CD4-positive, alpha-beta memory T cell (primary cell): ENCODE data around the gene RABGAP1L. TPM values are rescaled to one million over a fixed set of nuclear protein-coding genes. Genes with fewer than 3 reads are reported as not detected.
A peak's percentile ranks its signal among the peaks of the same experiment; 100 is the strongest.

Experiments
- CTCF ChIA-PET: fragments of 350-600 bp; sonication (Branson Sonifier 250); formaldehyde crosslinking; loops from one replicate; lab custom pipeline; 2021; ENCODE audit warnings: inconsistent platforms; ENCODE audit not compliant: partially characterized antibody; lab: Charles Lee
- POLR2A ChIA-PET: fragments of 350-600 bp; sonication (Branson Sonifier 250); formaldehyde crosslinking; loops from one replicate; lab custom pipeline; 2021; ENCODE audit not compliant: partially characterized antibody; lab: Charles Lee
- DNase-seq, 5 donors: peaks; one replicate each; pipeline versions ENCODE4 v3.0.0 to v3.0.0-alpha.2; 2020 to 2022; ENCODE audit warnings: mixed read lengths in 1 of 5
- H3K27ac ChIP-seq: one replicate; pipeline ENCODE4 v1.7.0; 2013; ENCODE audit warnings: low read depth, low read length
- H3K27me3 ChIP-seq: 2 replicates; pipeline ENCODE4 v1.7.0; 2013; ENCODE audit warnings: mild to moderate bottlenecking, low read length, moderate library complexity; ENCODE audit not compliant: insufficient read depth
- H3K36me3 ChIP-seq: 2 replicates; pipeline ENCODE4 v1.7.0; 2013; ENCODE audit warnings: mild to moderate bottlenecking, low read length, moderate library complexity; ENCODE audit not compliant: insufficient read depth
- H3K4me1 ChIP-seq: 2 replicates; pipeline ENCODE4 v1.7.0; 2013; ENCODE audit warnings: mild to moderate bottlenecking, low read length, moderate library complexity; ENCODE audit not compliant: insufficient read depth
- H3K4me3 ChIP-seq, 2 donors: one replicate each; pipeline ENCODE4 v1.7.0; 2013; ENCODE audit warnings: low read length in 2 of 2, mild to moderate bottlenecking in 1 of 2
- H3K9me3 ChIP-seq, 2 donors: one replicate each; pipeline ENCODE4 v1.7.0; 2013; ENCODE audit warnings: low read length in 2 of 2, control low read depth in 1 of 2; ENCODE audit not compliant: control insufficient read depth in 1 of 2
- H3K27ac Mint-ChIP-seq, 7 donors: one replicate each; pipeline ENCODE4 v1.8.0; 2020 to 2021; ENCODE audit warnings: mixed read lengths in 7 of 7, mild to moderate bottlenecking in 6 of 7, inconsistent platforms in 3 of 7, moderate library complexity in 3 of 7
- H3K27me3 Mint-ChIP-seq, 2 donors: one replicate each; pipeline ENCODE4 v1.8.0; 2020 to 2021; ENCODE audit warnings: mixed read lengths in 2 of 2
- H3K36me3 Mint-ChIP-seq, 2 donors: one replicate each; pipeline ENCODE4 v1.8.0; 2020 to 2021; ENCODE audit warnings: mixed read lengths in 2 of 2, inconsistent platforms in 1 of 2, mild to moderate bottlenecking in 1 of 2
- H3K4me1 Mint-ChIP-seq, 4 donors: one replicate each; pipeline ENCODE4 v1.8.0; 2020 to 2021; ENCODE audit warnings: mixed read lengths in 4 of 4, mild to moderate bottlenecking in 1 of 4
- H3K4me3 Mint-ChIP-seq, 8 donors: one replicate each; pipeline ENCODE4 v1.8.0; 2020 to 2021; ENCODE audit warnings: mixed read lengths in 8 of 8, mild to moderate bottlenecking in 7 of 8, moderate library complexity in 6 of 8, inconsistent platforms in 3 of 8
- H3K9me3 Mint-ChIP-seq, 8 donors: one replicate each; pipeline ENCODE4 v1.8.0; 2020 to 2021; ENCODE audit warnings: mixed read lengths in 8 of 8, mild to moderate bottlenecking in 5 of 8, inconsistent platforms in 3 of 8, moderate library complexity in 1 of 8
- intact Hi-C: fragments of 100-400 bp; cut with micrococcal nuclease; formaldehyde crosslinking; loops from one replicate; pipeline ENCODE4 v1.15.1; 2023
- polyA plus RNA-seq, 2 donors: library from polyadenylated mRNA; unstranded; fragments of 300-500 nt; fragmentation: Illumina TruSeq; gene quantifications; one replicate each; pipeline ENCODE4 v1.2.3, GENCODE V29; 2021
- total RNA-seq, 2 experiments: library from RNA; stranded (reverse); gene quantifications; one replicate each; pipeline ENCODE4 v1.2.3, GENCODE V29; 2021

RABGAP1L gene
- total and polyA plus RNA-seq, 4 experiments from 2014 or later = 75.7 to 114 (median 96.8) TPM

- H3K27ac Mint-ChIP-seq = peak overlapping the region in 2 of 7 donors; percentile 6 to 59
- no peaks in the 10 kb centered on the region for H3K36me3 Mint-ChIP-seq
Observed at GRCh38 chr1:174791863-174792262, 632.5 kb downstream of the RABGAP1L start.

GRCh38 chr1:174794861-174795260 lies 635.5 kb downstream of the RABGAP1L start:
- Histone ChIP-seq H3K36me3 (no peaks in the 10 kb centered on the region), H3K27me3 (no peaks in the 10 kb centered on the region), H3K4me3 (no peak overlapping the region), H3K9me3 (no peaks in the 10 kb centered on the region), H3K4me1 (peaks cover 5% of the 10 kb centered on the region), H3K27ac (no peak overlapping the region)
- intact Hi-C loops = no loop called here
- DNase-seq = no peak
- CTCF ChIA-PET = no interaction called here
- Mint-ChIP-seq H3K9me3 (no peaks in the 10 kb centered on the region), H3K27me3 (no peaks in the 10 kb centered on the region), H3K36me3 (no peaks in the 10 kb centered on the region), H3K4me1 (peaks cover 0 to 8% (median 6%) of the 10 kb centered on the region in 4 donors), H3K27ac (peak overlapping the region in 2 of 7 donors; percentile 2 to 55), H3K4me3 (no peak overlapping the region)
- POLR2A ChIA-PET = interaction anchor here (1.0 kb wide), 1 partner anchor 91 kb away, joined by 3 read pairs; no protein-coding TSS in a partner anchor

More at GRCh38 chr1:174791863-174792262, 632.5 kb downstream of the RABGAP1L start:
- no peak for DNase-seq
- intact Hi-C loops = no loop called here
- Mint-ChIP-seq H3K27me3 (no peaks in the 10 kb centered on the region), H3K9me3 (no peaks in the 10 kb centered on the region), H3K4me3 (no peak overlapping the region), H3K4me1 (peaks cover 5 to 6% (median 5%) of the 10 kb centered on the region in 4 donors)
- ChIA-PET CTCF (interaction anchor here (0.6 kb wide), 1 partner anchor 49 kb away, joined by 3 read pairs; no protein-coding TSS in a partner anchor), POLR2A (no interaction called here)
- H3K9me3 ChIP-seq = no peaks in the 10 kb centered on the region
- H3K4me3 ChIP-seq = no peak overlapping the region
- no peaks in the 10 kb centered on the region for H3K4me1 ChIP-seq
- H3K36me3 ChIP-seq = no peaks in the 10 kb centered on the region
- no peak overlapping the region for H3K27ac ChIP-seq
- H3K27me3 ChIP-seq = no peaks in the 10 kb centered on the region

- no peaks in the 10 kb centered on the region for H3K9me3 Mint-ChIP-seq
- peaks cover 11% of the 10 kb centered on the region for H3K4me1 ChIP-seq
- CTCF ChIA-PET = interaction anchor here (1.4 kb wide), 1 partner anchor 203 kb away, joined by 4 read pairs; no protein-coding TSS in a partner anchor
- H3K27me3 Mint-ChIP-seq = no peaks in the 10 kb centered on the region
- no peak for DNase-seq
- H3K36me3 Mint-ChIP-seq = no peaks in the 10 kb centered on the region
- H3K4me3 Mint-ChIP-seq = no peak overlapping the region
- intact Hi-C loops = no loop called here
- no peaks in the 10 kb centered on the region for H3K9me3 ChIP-seq
- peak overlapping the region in 3 of 7 donors; percentile 18 to 34 (median 30) for H3K27ac Mint-ChIP-seq
- H3K27me3 ChIP-seq = no peaks in the 10 kb centered on the region
- no peak overlapping the region for H3K4me3 ChIP-seq
- no peaks in the 10 kb centered on the region for H3K36me3 ChIP-seq
- peaks cover 0 to 8% (median 6%) of the 10 kb centered on the region in 4 donors for H3K4me1 Mint-ChIP-seq
- POLR2A ChIA-PET = interaction anchor here (1.0 kb wide), 1 partner anchor 90 kb away, joined by 3 read pairs; no protein-coding TSS in a partner anchor
- no peak overlapping the region for H3K27ac ChIP-seq
Observed at GRCh38 chr1:174795806-174796205, 636.5 kb downstream of the RABGAP1L start.

GRCh38 chr1:174797398-174797797 lies 638.1 kb downstream of the RABGAP1L start:
- peaks cover 24% of the 10 kb centered on the region for H3K4me1 ChIP-seq
- Mint-ChIP-seq H3K27me3 (no peaks in the 10 kb centered on the region), H3K9me3 (no peaks in the 10 kb centered on the region), H3K27ac (peak overlapping the region in 2 of 7 donors; percentile 25 to 55), H3K4me1 (peaks cover 0 to 7% (median 6%) of the 10 kb centered on the region in 4 donors), H3K4me3 (no peak overlapping the region), H3K36me3 (no peaks in the 10 kb centered on the region)
- H3K36me3 ChIP-seq = no peaks in the 10 kb centered on the region
- ChIA-PET CTCF (interaction anchor here (0.7 to 1.2 kb wide), 2 partner anchors 9 to 195 kb away, joined by 3 read pairs; no protein-coding TSS in a partner anchor), POLR2A (interaction anchor here (1.0 to 5.5 kb wide), 2 partner anchors 182 to 202 kb away, joined by 3 to 112 read pairs; partner anchors contain the start of gene CACYBP)
- no peaks in the 10 kb centered on the region for H3K9me3 ChIP-seq
- DNase-seq = no peak
- intact Hi-C loops = no loop called here
- H3K27ac ChIP-seq = no peak overlapping the region
- no peak overlapping the region for H3K4me3 ChIP-seq
- no peaks in the 10 kb centered on the region for H3K27me3 ChIP-seq

- Mint-ChIP-seq H3K27me3 (no peaks in the 10 kb centered on the region), H3K4me3 (no peak overlapping the region)
- H3K4me3 ChIP-seq = peak overlapping the region; percentile 54 to 73
Observed at GRCh38 chr1:174799136-174799479, 639.8 kb downstream of the RABGAP1L start.

GRCh38 chr1:174800216-174800851 lies 641.0 kb downstream of the RABGAP1L start:
- no peaks in the 10 kb centered on the region for H3K9me3 Mint-ChIP-seq
- H3K27ac ChIP-seq = peak overlapping the region; percentile 62
- intact Hi-C loops = no loop called here
- H3K4me1 ChIP-seq = peaks cover 24% of the 10 kb centered on the region
- DNase-seq = peak in 1 of 5 donors; percentile 47
- no peaks in the 10 kb centered on the region for H3K27me3 ChIP-seq
- no peak overlapping the region for H3K4me3 Mint-ChIP-seq
- no peaks in the 10 kb centered on the region for H3K36me3 Mint-ChIP-seq
- H3K9me3 ChIP-seq = no peaks in the 10 kb centered on the region
- ChIA-PET POLR2A (interaction anchor here (0.8 to 5.5 kb wide), 21 partner anchors 9 to 976 kb away, joined by 3 to 112 read pairs (median 4); partner anchors contain the start of genes CACYBP, CENPL, DARS2 and GAS5), CTCF (interaction anchor here (0.6 to 2.8 kb wide), 19 partner anchors 7 to 229 kb away, joined by 3 to 23 read pairs (median 4); no protein-coding TSS in a partner anchor)
- no peaks in the 10 kb centered on the region for H3K27me3 Mint-ChIP-seq
- peaks cover 0 to 11% (median 9%) of the 10 kb centered on the region in 4 donors for H3K4me1 Mint-ChIP-seq
- no peak overlapping the region for H3K27ac Mint-ChIP-seq
- peak overlapping the region; percentile 54 to 73 for H3K4me3 ChIP-seq
- H3K36me3 ChIP-seq = no peaks in the 10 kb centered on the region

More at GRCh38 chr1:174799136-174799479, 639.8 kb downstream of the RABGAP1L start:
- Mint-ChIP-seq H3K36me3 (no peaks in the 10 kb centered on the region), H3K27ac (no peak overlapping the region), H3K9me3 (no peaks in the 10 kb centered on the region), H3K4me1 (peaks cover 0 to 11% (median 9%) of the 10 kb centered on the region in 4 donors)
- Histone ChIP-seq H3K27ac (peak overlapping the region; percentile 62), H3K36me3 (no peaks in the 10 kb centered on the region), H3K27me3 (no peaks in the 10 kb centered on the region), H3K9me3 (no peaks in the 10 kb centered on the region), H3K4me1 (peaks cover 24% of the 10 kb centered on the region)
- ChIA-PET POLR2A (interaction anchor here (0.6 to 5.5 kb wide), 22 partner anchors 10 to 974 kb away, joined by 3 to 112 read pairs (median 4); partner anchors contain the start of genes CACYBP, CENPL, DARS2 and GAS5), CTCF (interaction anchor here (0.6 to 2.8 kb wide), 18 partner anchors 8 to 231 kb away, joined by 3 to 23 read pairs (median 4); no protein-coding TSS in a partner anchor)
- intact Hi-C loops = loop anchor here (1.0 to 2.0 kb wide), 4 partner anchors 28 to 200 kb away; partner anchors contain the start of gene CACYBP
- no peak for DNase-seq

- DNase-seq = no peak
- intact Hi-C loops = no loop called here
- H3K27ac Mint-ChIP-seq = no peak overlapping the region
- H3K27me3 Mint-ChIP-seq = no peaks in the 10 kb centered on the region
- H3K4me3 ChIP-seq = peak overlapping the region in 1 of 2 donors; percentile 54
- H3K4me3 Mint-ChIP-seq = no peak overlapping the region
- peak overlapping the region; percentile 62 for H3K27ac ChIP-seq
- H3K9me3 Mint-ChIP-seq = no peaks in the 10 kb centered on the region
- ChIA-PET CTCF (interaction anchor here (1.2 to 2.8 kb wide), 3 partner anchors 11 to 184 kb away, joined by 3 to 23 read pairs (median 10); no protein-coding TSS in a partner anchor), POLR2A (interaction anchor here (1.6 to 5.5 kb wide), 9 partner anchors 8 to 779 kb away, joined by 5 to 112 read pairs (median 20); partner anchors contain the start of genes CACYBP, MRPS14 and RC3H1)
- peaks cover 0 to 11% (median 9%) of the 10 kb centered on the region in 4 donors for H3K4me1 Mint-ChIP-seq
- H3K36me3 ChIP-seq = no peaks in the 10 kb centered on the region
- no peaks in the 10 kb centered on the region for H3K9me3 ChIP-seq
- peaks cover 24% of the 10 kb centered on the region for H3K4me1 ChIP-seq
- H3K36me3 Mint-ChIP-seq = no peaks in the 10 kb centered on the region
- no peaks in the 10 kb centered on the region for H3K27me3 ChIP-seq
Observed at GRCh38 chr1:174800876-174801275, 641.6 kb downstream of the RABGAP1L start.
